Frontal cortex (tissue), 4 donors: ENCODE measurements around the gene ZYX. TPM values are rescaled to one million over a fixed set of nuclear protein-coding genes. Genes with fewer than 3 reads are reported as not detected.
"Not testable (repeated sequence)": the region's sequence is repeated elsewhere in the genome, so short reads cannot be mapped to it uniquely, and the experiment has no call there.

Source experiments
- DNase-seq, 2 donors: peaks; one replicate each; pipeline ENCODE4 v3.0.0; 2012; ENCODE audit warnings: low spot score in 2 of 2
- FAIRE-seq: peaks from 2 replicates; lab custom pipeline; 2012; peaks lifted over from hg19 to GRCh38; lab: Jason Lieb, UNC
- total RNA-seq: library from RNA; depleted of rRNA; stranded (reverse); fragments of >200 nt; gene quantifications from one replicate; pipeline ENCODE4 v1.2.3, GENCODE V29; 2014
- donor health status: control.
- donor health status: control.
- donor health status: control.

ZYX gene
- total RNA-seq, 1 donor from 2014 or later = 4.5 TPM

- no peak for DNase-seq
- no peak for FAIRE-seq
Observed at GRCh38 chr7:143395187-143396149, 14.3 kb downstream of the ZYX start.

- DNase-seq (no peak), FAIRE-seq (no peak)
Observed at GRCh38 chr7:143396182-143396581, 15.0 kb downstream of the ZYX start.

GRCh38 chr7:143396625-143397556, 15.7 kb downstream of the ZYX start:
- FAIRE-seq (no peak), DNase-seq (no peak)

- FAIRE-seq (no peak), DNase-seq (no peak)
Observed at GRCh38 chr7:143397710-143398530, 16.8 kb downstream of the ZYX start.

GRCh38 chr7:143398616-143399015, 17.5 kb downstream of the ZYX start:
- FAIRE-seq (no peak), DNase-seq (no peak)

- no peak for DNase-seq
- FAIRE-seq = no peak
Observed at GRCh38 chr7:143399151-143399550, 18.0 kb downstream of the ZYX start.

- FAIRE-seq (no peak), DNase-seq (no peak)
Observed at GRCh38 chr7:143399642-143400041, 18.5 kb downstream of the ZYX start.

GRCh38 chr7:143401265-143401664, 20.1 kb downstream of the ZYX start:
- DNase-seq = no peak
- FAIRE-seq = no peak

GRCh38 chr7:143402233-143402632, 21.1 kb downstream of the ZYX start:
- not testable (repeated sequence) for FAIRE-seq, DNase-seq

GRCh38 chr7:143405173-143406001, 24.2 kb downstream of the ZYX start:
- FAIRE-seq (no peak), DNase-seq (no peak)

GRCh38 chr7:143406002-143406357, 24.8 kb downstream of the ZYX start:
- no peak for DNase-seq

GRCh38 chr7:143407287-143408251, 26.4 kb downstream of the ZYX start:
- FAIRE-seq (no peak), DNase-seq (no peak)

More at GRCh38 chr7:143406002-143406357, 24.8 kb downstream of the ZYX start:
- no peak for FAIRE-seq

- FAIRE-seq (no peak), DNase-seq (no peak)
Observed at GRCh38 chr7:143408252-143408685, 27.1 kb downstream of the ZYX start.

- DNase-seq (no peak), FAIRE-seq (no peak)
Observed at GRCh38 chr7:143408686-143409561, 27.8 kb downstream of the ZYX start, which contains the start of gene EPHA1. TSS of gene EPHA1 (minus strand) at chr7:143408856. CDS start at chr7:143408805, 51 bp downstream.

GRCh38 chr7:143410521-143411004, 29.4 kb downstream of the ZYX start:
- DNase-seq = no peak
- FAIRE-seq = no peak

- no peak for FAIRE-seq
- DNase-seq = no peak
Observed at GRCh38 chr7:143411976-143412708, 31.0 kb downstream of the ZYX start.
